ENCODE data around the gene MTSS2. TPM values are rescaled to one million over a fixed set of nuclear protein-coding genes. Genes with fewer than 3 reads are reported as not detected.

Gene MTSS2
- total and polyA plus RNA-seq, 2 experiments from 2014 or later = 1.6 to 19.6 TPM

DNA sequence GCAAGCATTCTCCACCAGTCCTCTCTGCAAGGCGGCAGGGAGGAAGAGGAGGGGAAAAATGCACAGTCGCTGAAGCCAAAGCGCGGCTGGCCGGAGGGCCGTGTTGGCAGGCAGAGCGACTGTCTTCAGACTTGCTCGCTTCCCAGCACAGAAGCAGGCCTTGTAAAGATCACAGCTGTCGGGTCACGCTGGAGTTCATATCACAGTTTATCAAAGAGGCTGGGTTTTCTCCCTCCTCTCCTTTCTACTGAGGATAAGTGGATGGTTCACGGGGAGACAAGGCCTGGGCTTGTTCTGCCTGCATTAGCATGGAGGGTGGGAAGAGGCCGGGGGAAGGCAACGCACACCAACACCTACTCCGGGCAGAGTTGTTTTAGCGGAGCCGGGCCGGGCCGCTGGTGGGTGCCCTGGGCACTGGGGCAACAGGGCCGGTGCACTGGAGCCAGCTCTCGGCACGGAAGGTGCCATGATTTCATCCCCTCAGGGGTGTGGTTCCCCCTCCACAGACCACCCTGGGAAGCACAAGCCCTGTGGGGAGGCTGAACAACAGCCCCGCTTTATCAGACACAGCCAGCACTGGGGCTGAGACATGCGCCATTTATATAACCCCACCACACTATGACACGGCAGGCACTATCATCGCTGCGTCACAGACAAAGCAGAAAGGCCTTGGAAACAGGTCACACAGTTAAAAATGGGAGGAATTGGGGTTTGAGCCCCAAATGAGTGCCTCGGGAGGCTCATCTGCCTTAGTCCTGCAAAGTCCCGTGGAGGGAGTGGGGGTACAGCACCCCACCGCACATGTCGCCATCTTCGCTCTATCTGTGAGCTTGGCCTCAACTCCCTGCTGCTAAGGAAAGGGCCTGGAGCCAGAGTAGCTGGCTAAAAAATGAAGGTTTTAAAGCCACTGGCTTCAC, 40.3 kb upstream of the MTSS2 start:
- peak overlapping the region; percentile 69 for H3K27ac Mint-ChIP-seq
- Histone ChIP-seq H3K27ac (ENCODE audit: low read depth) (peak overlapping the region; percentile 32; the same call in 1 of the 2 replicates), H3K4me1 (ENCODE audit: insufficient read depth) (no peaks in the 10 kb centered on the region), H3K27me3 (ENCODE audit: insufficient read depth) (no peaks in the 10 kb centered on the region), H3K9me2 (ENCODE audit: insufficient read depth) (no peaks in the 10 kb centered on the region), H2AFZ (no peak overlapping the region), H4K20me1 (replicated peaks; ENCODE audit: insufficient read depth) (no peaks in the 10 kb centered on the region), H3K79me2 (replicated peaks; ENCODE audit: insufficient read depth) (no peaks in the 10 kb centered on the region), H3K4me3 (no peak overlapping the region), H3K36me3 (ENCODE audit: insufficient read depth) (no peaks in the 10 kb centered on the region), H3F3A (replicated peaks; ENCODE audit: low read depth) (0 out of 2 replicates have a peak, but pooled peaks cover 3% of the 10 kb centered on the region), H3K4me2 (no peak overlapping the region)
- H3K36me3 Mint-ChIP-seq (ENCODE audit: low read depth) = peaks cover 13% of the 10 kb centered on the region; the same call in 2 of the 3 replicates
- no peak overlapping the region for H3K4me3 Mint-ChIP-seq
- peaks cover 14% of the 10 kb centered on the region for H3K27me3 Mint-ChIP-seq (ENCODE audit: insufficient read depth, low read depth, poor library complexity)
- no peak for DNase-seq (ENCODE audit: low spot score)
- no peaks in the 10 kb centered on the region for H3K9me3 Mint-ChIP-seq
- TF ChIP-seq, protein P1, sequence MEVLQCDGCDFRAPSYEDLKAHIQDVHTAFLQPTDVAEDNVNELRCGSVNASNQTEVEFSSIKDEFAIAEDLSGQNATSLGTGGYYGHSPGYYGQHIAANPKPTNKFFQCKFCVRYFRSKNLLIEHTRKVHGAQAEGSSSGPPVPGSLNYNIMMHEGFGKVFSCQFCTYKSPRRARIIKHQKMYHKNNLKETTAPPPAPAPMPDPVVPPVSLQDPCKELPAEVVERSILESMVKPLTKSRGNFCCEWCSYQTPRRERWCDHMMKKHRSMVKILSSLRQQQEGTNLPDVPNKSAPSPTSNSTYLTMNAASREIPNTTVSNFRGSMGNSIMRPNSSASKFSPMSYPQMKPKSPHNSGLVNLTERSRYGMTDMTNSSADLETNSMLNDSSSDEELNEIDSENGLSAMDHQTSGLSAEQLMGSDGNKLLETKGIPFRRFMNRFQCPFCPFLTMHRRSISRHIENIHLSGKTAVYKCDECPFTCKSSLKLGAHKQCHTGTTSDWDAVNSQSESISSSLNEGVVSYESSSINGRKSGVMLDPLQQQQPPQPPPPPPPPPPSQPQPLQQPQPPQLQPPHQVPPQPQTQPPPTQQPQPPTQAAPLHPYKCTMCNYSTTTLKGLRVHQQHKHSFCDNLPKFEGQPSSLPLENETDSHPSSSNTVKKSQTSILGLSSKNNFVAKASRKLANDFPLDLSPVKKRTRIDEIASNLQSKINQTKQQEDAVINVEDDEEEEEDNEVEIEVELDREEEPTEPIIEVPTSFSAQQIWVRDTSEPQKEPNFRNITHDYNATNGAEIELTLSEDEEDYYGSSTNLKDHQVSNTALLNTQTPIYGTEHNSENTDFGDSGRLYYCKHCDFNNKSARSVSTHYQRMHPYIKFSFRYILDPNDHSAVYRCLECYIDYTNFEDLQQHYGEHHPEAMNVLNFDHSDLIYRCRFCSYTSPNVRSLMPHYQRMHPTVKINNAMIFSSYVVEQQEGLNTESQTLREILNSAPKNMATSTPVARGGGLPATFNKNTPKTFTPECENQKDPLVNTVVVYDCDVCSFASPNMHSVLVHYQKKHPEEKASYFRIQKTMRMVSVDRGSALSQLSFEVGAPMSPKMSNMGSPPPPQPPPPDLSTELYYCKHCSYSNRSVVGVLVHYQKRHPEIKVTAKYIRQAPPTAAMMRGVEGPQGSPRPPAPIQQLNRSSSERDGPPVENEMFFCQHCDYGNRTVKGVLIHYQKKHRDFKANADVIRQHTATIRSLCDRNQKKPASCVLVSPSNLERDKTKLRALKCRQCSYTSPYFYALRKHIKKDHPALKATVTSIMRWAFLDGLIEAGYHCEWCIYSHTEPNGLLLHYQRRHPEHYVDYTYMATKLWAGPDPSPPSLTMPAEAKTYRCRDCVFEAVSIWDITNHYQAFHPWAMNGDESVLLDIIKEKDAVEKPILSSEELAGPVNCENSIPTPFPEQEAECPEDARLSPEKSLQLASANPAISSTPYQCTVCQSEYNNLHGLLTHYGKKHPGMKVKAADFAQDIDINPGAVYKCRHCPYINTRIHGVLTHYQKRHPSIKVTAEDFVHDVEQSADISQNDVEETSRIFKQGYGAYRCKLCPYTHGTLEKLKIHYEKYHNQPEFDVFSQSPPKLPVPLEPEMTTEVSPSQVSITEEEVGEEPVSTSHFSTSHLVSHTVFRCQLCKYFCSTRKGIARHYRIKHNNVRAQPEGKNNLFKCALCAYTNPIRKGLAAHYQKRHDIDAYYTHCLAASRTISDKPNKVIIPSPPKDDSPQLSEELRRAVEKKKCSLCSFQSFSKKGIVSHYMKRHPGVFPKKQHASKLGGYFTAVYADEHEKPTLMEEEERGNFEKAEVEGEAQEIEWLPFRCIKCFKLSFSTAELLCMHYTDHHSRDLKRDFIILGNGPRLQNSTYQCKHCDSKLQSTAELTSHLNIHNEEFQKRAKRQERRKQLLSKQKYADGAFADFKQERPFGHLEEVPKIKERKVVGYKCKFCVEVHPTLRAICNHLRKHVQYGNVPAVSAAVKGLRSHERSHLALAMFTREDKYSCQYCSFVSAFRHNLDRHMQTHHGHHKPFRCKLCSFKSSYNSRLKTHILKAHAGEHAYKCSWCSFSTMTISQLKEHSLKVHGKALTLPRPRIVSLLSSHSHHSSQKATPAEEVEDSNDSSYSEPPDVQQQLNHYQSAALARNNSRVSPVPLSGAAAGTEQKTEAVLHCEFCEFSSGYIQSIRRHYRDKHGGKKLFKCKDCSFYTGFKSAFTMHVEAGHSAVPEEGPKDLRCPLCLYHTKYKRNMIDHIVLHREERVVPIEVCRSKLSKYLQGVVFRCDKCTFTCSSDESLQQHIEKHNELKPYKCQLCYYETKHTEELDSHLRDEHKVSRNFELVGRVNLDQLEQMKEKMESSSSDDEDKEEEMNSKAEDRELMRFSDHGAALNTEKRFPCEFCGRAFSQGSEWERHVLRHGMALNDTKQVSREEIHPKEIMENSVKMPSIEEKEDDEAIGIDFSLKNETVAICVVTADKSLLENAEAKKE (CRISPR knock-in tag; IDR thresholded peaks at IDR 0.05) = no peak
- TF ChIP-seq, protein P2, sequence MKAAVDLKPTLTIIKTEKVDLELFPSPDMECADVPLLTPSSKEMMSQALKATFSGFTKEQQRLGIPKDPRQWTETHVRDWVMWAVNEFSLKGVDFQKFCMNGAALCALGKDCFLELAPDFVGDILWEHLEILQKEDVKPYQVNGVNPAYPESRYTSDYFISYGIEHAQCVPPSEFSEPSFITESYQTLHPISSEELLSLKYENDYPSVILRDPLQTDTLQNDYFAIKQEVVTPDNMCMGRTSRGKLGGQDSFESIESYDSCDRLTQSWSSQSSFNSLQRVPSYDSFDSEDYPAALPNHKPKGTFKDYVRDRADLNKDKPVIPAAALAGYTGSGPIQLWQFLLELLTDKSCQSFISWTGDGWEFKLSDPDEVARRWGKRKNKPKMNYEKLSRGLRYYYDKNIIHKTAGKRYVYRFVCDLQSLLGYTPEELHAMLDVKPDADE (IDR thresholded peaks at IDR 0.05) = no peak
- TF ChIP-seq EZH2 (IDR thresholded peaks at IDR 0.05; ENCODE audit: low read depth, unreplicated experiment) = no peak
- no peak for TF ChIP-seq JUNB (IDR thresholded peaks at IDR 0.05; ENCODE audit: unreplicated experiment)
- TF ChIP-seq NANOG (IDR thresholded peaks at IDR 0.05; ENCODE audit: borderline replicate concordance) = no peak
- TF ChIP-seq ZNF114 (CRISPR knock-in tag; IDR thresholded peaks at IDR 0.05) = no peak
- no peak for TF ChIP-seq EZH2phosphoT487 (IDR thresholded peaks at IDR 0.05; ENCODE audit: unreplicated experiment)
- no peak for TF ChIP-seq CREB1 (CRISPR knock-in tag; IDR thresholded peaks at IDR 0.05; ENCODE audit: low read depth)
- no peak; the same call in 2 of the 3 replicates for ATAC-seq
- peaks cover 14% of the 10 kb centered on the region for H3K4me1 Mint-ChIP-seq

Measured in GM23338 (cell line).